Measurements from ENCODE around the gene PCED1A. TPM values are rescaled to one million over a fixed set of nuclear protein-coding genes. Genes with fewer than 3 reads are reported as not detected.
A peak's percentile ranks its signal among the peaks of the same experiment; 100 is the strongest.

PCED1A gene
- total and polyA plus RNA-seq, 2 donors (not counting 1 experiment from before 2014, with no cell fraction given) = 96.8 to 176 TPM

DNA sequence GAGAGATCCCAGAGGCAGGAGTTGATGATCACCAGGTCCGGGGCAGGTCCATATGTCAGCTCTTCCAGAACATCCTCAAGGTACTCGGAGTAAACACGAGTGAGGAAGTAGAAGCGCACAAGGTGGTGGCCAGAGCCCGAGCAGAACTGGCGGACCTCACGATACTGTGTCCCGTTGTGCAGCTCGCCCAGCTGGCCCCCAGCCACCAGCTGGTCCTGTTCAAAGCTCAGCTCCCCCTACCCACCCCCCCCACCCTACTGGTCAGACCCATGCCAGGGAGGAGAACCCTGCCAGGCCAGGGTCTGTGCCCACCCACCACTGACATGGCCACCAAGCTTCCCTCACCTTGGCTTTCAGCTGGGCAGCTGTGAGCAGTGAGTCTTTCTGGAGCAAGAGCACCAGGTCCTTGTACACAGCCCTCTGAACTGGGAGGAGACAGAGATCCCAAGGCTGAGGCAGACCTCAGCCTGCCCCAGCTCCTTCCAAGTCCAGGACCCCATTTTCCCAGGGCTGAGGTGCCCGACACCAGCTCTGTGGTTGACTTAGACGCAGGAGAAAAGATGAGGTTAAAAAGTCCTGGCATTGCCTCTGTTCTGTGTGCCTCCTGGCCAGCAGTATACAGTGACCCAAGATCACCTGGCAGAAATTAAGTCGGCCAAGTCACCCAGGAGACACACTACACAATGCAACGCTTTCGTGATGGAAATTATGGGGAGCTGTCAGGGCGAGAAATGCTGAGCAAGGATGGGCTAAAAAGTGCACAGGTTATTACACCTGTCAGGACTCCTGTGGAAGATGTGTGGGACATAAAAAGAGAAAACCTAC, 1.4 kb downstream of the PCED1A start:
- H3K9ac ChIP-seq (ENCODE audit: low read length) = no peak overlapping the region
- POLR2A ChIA-PET = interaction anchor here (0.6 kb wide), 1 partner anchor 369 kb away, joined by 4 read pairs; no protein-coding TSS in a partner anchor
- Mint-ChIP-seq H3K27ac (peak overlapping the region; percentile 88), H3K9me3 (ENCODE audit: insufficient read depth) (no peaks in the 10 kb centered on the region), H3K4me3 (peak overlapping the region; percentile 91), H3K4me1 (peaks cover 22% of the 10 kb centered on the region), H3K27me3 (no peaks in the 10 kb centered on the region)
- peaks cover 16 to 27% of the 10 kb centered on the region in 2 donors for H3K4me1 ChIP-seq (ENCODE audit: control insufficient read depth in 2 of 2, insufficient read depth in 2 of 2, low read length in 2 of 2)
- peaks cover 26% of the 10 kb centered on the region for H3K79me2 ChIP-seq (ENCODE audit: control insufficient read depth, insufficient read depth, low read length)
- 94% methylated on average over 8 of the region's 15 CpGs for WGBS (ENCODE audit: insufficient coverage)
- CTCF ChIA-PET = interaction anchor here (0.6 to 2.2 kb wide), 3 partner anchors 34 to 1679 kb away, joined by 3 to 7 read pairs (median 3); no protein-coding TSS in a partner anchor
- no peak overlapping the region for H2AFZ ChIP-seq (ENCODE audit: insufficient read depth, low read depth, low read length, poor library complexity, severe bottlenecking)
- H3K9me3 ChIP-seq (ENCODE audit: control extremely low read depth in 1 of 3, control insufficient read depth in 2 of 3, insufficient read depth in 1 of 3, low read length in 2 of 3) = peaks cover 0 to 3% (median 0%) of the 10 kb centered on the region in 3 donors
- intact Hi-C loops (cut with micrococcal nuclease) = no loop called here
- H3K27ac ChIP-seq (ENCODE audit: low read length in 2 of 2) = no peak overlapping the region
- peak overlapping the region; percentile 93 for H3K4me2 ChIP-seq (replicated peaks; ENCODE audit: low read depth, low read length, poor library complexity, severe bottlenecking)
- ATAC-seq (ENCODE audit: low read depth) = no peak
- TF ChIP-seq EZH2 (IDR thresholded peaks at IDR 0.05; ENCODE audit: borderline replicate concordance, insufficient read depth, low read depth, low read length, poor library complexity, severe bottlenecking) = no peak
- TF ChIP-seq, protein P1, sequence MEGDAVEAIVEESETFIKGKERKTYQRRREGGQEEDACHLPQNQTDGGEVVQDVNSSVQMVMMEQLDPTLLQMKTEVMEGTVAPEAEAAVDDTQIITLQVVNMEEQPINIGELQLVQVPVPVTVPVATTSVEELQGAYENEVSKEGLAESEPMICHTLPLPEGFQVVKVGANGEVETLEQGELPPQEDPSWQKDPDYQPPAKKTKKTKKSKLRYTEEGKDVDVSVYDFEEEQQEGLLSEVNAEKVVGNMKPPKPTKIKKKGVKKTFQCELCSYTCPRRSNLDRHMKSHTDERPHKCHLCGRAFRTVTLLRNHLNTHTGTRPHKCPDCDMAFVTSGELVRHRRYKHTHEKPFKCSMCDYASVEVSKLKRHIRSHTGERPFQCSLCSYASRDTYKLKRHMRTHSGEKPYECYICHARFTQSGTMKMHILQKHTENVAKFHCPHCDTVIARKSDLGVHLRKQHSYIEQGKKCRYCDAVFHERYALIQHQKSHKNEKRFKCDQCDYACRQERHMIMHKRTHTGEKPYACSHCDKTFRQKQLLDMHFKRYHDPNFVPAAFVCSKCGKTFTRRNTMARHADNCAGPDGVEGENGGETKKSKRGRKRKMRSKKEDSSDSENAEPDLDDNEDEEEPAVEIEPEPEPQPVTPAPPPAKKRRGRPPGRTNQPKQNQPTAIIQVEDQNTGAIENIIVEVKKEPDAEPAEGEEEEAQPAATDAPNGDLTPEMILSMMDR (IDR thresholded peaks at IDR 0.05) = no peak
- no peaks in the 10 kb centered on the region for H3K27me3 ChIP-seq (replicated peaks in 1 of 4; ENCODE audit: control extremely low read depth in 1 of 4, control insufficient read depth in 3 of 4, insufficient read depth in 4 of 4, low read length in 3 of 4)
- H3K36me3 ChIP-seq (replicated peaks in 1 of 2; ENCODE audit: control extremely low read depth in 1 of 2, control insufficient read depth in 1 of 2, extremely low read depth in 1 of 2, insufficient read depth in 2 of 2, low read length in 1 of 2) = peaks cover 0 to 2% of the 10 kb centered on the region in 2 experiments
- H3K4me3 ChIP-seq (ENCODE audit: control extremely low read depth in 1 of 5, extremely low read depth in 1 of 5, insufficient read depth in 1 of 5, low read depth in 2 of 5, low read length in 4 of 5) = no peak overlapping the region
- no peaks in the 10 kb centered on the region for H4K20me1 ChIP-seq (ENCODE audit: control insufficient read depth, insufficient read depth, low read length, poor library complexity, severe bottlenecking)
- no peak for DNase-seq

Measured in B cell (primary cell).